Kidney (tissue), 14 donors: ENCODE measurements around the gene LTF. TPM values are rescaled to one million over a fixed set of nuclear protein-coding genes. Genes with fewer than 3 reads are reported as not detected.
A peak's percentile ranks its signal among the peaks of the same experiment; 100 is the strongest.

ENCODE experiments used
- DNase-seq, 5 donors: peaks; one replicate each; pipeline ENCODE4 v3.0.0-alpha.2; 2013 to 2020
- FAIRE-seq: peaks from 2 replicates; lab custom pipeline; 2012; peaks lifted over from hg19 to GRCh38; lab: Jason Lieb, UNC
- H3K27ac ChIP-seq, 2 donors: one replicate each; pipeline ENCODE4 v1.7.0; 2013; ENCODE audit warnings: low read depth in 2 of 2, low read length in 2 of 2, inconsistent platforms in 1 of 2
- H3K27me3 ChIP-seq: one replicate; pipeline ENCODE4 v1.7.1; 2013; ENCODE audit warnings: low read length, inconsistent platforms; ENCODE audit not compliant: control insufficient read depth, insufficient read depth
- H3K36me3 ChIP-seq, 3 donors: one replicate each; pipeline versions ENCODE4 v1.7.0 to v1.7.1; 2013; ENCODE audit warnings: low read length in 3 of 3, control low read depth in 1 of 3, inconsistent platforms in 1 of 3; ENCODE audit not compliant: insufficient read depth in 3 of 3, control insufficient read depth in 2 of 3
- H3K4me1 ChIP-seq, 3 donors: one replicate each; pipeline versions ENCODE4 v1.7.0 to v1.7.1; 2013; ENCODE audit warnings: low read length in 3 of 3, inconsistent platforms in 1 of 3, low read depth in 1 of 3; ENCODE audit not compliant: control insufficient read depth in 2 of 3, insufficient read depth in 2 of 3
- H3K4me3 ChIP-seq, 3 donors: one replicate each; pipeline versions ENCODE4 v1.7.0 to v1.8.1; 2013; ENCODE audit warnings: low read length in 3 of 3, control low read depth in 1 of 3, inconsistent platforms in 1 of 3
- H3K9ac ChIP-seq, 3 donors: one replicate each; pipeline versions ENCODE4 v1.7.0 to v1.7.1; 2013; ENCODE audit warnings: low read length in 3 of 3, control low read depth in 1 of 3, inconsistent platforms in 1 of 3
- H3K9me3 ChIP-seq, 3 donors: one replicate each; pipeline versions ENCODE4 v1.7.0 to v1.7.1; 2013; ENCODE audit warnings: low read length in 3 of 3, control low read depth in 1 of 3, inconsistent platforms in 1 of 3; ENCODE audit not compliant: control insufficient read depth in 2 of 3, insufficient read depth in 1 of 3
- intact Hi-C: fragments of 100-400 bp; cut with DNase I; formaldehyde crosslinking; loops from one replicate; pipeline ENCODE4 v1.11.1; 2022
- polyA plus RNA-seq: library from polyadenylated mRNA; stranded (reverse); fragments of 350-450 nt; fragmentation: Illumina TruSeq; extraction: RNeasy Lipid Tissue Mini Kit (QIAGEN cat#74804); gene quantifications from one replicate; pipeline ENCODE4 v1.2.3, GENCODE V29; 2014; ENCODE audit warnings: low read depth, low replicate concordance; ENCODE audit not compliant: insufficient read depth
- total RNA-seq: library from RNA; stranded (reverse); fragmentation: NEBNext Ultra II Directional; extraction: Animal tissue kit (Norgen Biotek cat#: 25700); gene quantifications from one replicate; pipeline ENCODE4 v1.2.1, GENCODE V29; 2021
- TF ChIP-seq, protein P1 (sequence below): IDR thresholded peaks from 3 replicates; pipeline ENCODE4 v1.5.1; 2012; ENCODE audit warnings: mild to moderate bottlenecking, moderate library complexity, borderline replicate concordance; ENCODE audit not compliant: insufficient read depth; ENCODE audit errors: extremely low read depth
- donor health status: control.
- donor health status: control.
- donor health status: control.
- donor health status: control.
- donor health status: control.
- donor health status: DM: yes; HTN: yes; CAD: no.
- donor health status: Normal renal cell carcinoma (clear cell type).

LTF gene
- total and polyA plus RNA-seq, 2 donors from 2014 or later: 34.7 to 1,823 TPM

DNA sequence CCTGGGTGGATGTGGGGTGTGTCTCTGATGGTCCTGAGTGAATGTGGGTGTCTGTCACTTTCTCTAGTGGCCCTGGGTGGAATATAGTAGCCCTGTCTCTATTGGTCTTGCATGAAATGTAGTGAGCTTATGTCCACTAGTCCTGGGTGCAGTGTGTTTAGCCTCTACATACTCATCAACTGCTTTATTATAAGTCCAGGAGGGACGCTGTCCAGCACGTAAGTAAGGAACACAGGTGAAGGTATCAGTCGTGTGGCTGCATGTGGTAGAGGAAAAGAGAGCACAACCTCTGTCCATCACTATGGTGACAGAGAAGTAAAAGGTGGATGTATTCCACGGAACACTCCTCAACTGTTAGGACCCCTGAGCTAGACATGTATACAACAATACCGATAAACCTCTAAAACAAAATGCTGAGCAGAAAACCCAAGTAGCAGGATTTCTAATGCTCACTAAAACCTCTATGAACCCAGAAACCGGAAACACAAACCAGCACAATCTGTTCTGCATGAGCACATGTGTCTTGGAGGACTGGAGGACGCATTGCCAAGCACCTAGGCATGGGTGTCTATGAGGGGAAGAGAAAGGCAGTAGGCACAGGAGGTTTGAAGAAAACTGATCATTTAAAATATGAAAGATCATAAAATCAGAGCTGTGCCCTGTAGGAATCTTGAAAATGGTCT is 11.0 kb downstream of the LTF start:
- H3K9ac ChIP-seq: no peak overlapping the region
- TF ChIP-seq, protein P1, sequence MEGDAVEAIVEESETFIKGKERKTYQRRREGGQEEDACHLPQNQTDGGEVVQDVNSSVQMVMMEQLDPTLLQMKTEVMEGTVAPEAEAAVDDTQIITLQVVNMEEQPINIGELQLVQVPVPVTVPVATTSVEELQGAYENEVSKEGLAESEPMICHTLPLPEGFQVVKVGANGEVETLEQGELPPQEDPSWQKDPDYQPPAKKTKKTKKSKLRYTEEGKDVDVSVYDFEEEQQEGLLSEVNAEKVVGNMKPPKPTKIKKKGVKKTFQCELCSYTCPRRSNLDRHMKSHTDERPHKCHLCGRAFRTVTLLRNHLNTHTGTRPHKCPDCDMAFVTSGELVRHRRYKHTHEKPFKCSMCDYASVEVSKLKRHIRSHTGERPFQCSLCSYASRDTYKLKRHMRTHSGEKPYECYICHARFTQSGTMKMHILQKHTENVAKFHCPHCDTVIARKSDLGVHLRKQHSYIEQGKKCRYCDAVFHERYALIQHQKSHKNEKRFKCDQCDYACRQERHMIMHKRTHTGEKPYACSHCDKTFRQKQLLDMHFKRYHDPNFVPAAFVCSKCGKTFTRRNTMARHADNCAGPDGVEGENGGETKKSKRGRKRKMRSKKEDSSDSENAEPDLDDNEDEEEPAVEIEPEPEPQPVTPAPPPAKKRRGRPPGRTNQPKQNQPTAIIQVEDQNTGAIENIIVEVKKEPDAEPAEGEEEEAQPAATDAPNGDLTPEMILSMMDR: no peak
- no peak for FAIRE-seq

DNA sequence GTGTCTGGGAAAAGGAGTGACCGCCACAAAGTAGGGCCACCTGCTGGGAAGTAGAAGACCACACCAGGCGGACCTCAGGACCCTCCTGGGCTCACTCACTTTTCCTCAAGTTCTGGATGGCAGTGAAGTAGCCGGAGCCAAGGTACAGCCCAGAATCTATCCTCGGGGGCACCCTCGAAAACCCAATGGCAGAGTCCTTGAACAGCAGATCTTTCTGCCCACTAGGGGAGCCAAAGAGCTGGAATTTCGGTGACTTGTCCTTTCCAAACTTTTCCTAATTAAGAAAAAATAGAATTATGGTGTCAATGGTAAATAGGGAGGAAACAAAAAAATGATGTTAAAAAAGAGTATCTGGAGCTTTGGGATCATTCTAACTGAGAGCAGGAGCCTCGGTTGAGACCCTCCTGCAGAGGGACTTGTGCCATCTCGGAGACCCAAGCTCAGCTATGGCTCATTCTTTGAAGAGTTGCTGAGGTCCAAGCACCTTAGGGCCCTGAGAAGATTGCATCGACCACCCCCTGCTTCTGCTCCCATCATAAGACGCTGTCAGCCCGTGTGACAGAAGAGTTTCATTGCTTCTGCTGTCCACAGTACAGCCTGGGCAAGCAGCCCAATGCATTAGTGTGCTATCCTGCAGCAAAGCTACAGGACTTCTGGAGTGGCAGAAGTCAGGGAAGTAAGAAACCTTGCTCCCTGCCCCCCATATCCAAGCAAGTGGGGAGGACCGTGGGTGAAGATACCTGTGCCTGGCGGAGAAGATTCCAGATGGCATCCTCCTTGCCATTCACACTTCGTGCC is 14.8 kb downstream of the LTF start:
- H3K4me3 ChIP-seq: no peak overlapping the region
- TF ChIP-seq, protein P1: peak; percentile 41
- H3K9me3 ChIP-seq: no peaks in the 10 kb centered on the region
- no peak for FAIRE-seq
- no peak overlapping the region for H3K27ac ChIP-seq
- H3K4me1 ChIP-seq: no peaks in the 10 kb centered on the region
- DNase-seq: no peak
- H3K36me3 ChIP-seq: no peaks in the 10 kb centered on the region
- intact Hi-C loops: no loop called here
- no peak overlapping the region for H3K9ac ChIP-seq
- H3K27me3 ChIP-seq: no peaks in the 10 kb centered on the region

More for the DNA sequence above, 11.0 kb downstream of the LTF start:
- H3K4me1 ChIP-seq: no peaks in the 10 kb centered on the region
- no peak overlapping the region for H3K27ac ChIP-seq
- no peaks in the 10 kb centered on the region for H3K27me3 ChIP-seq
- H3K4me3 ChIP-seq: no peak overlapping the region
- H3K36me3 ChIP-seq: no peaks in the 10 kb centered on the region
- no peak for DNase-seq
- intact Hi-C loops: no loop called here
- H3K9me3 ChIP-seq: no peaks in the 10 kb centered on the region

DNA sequence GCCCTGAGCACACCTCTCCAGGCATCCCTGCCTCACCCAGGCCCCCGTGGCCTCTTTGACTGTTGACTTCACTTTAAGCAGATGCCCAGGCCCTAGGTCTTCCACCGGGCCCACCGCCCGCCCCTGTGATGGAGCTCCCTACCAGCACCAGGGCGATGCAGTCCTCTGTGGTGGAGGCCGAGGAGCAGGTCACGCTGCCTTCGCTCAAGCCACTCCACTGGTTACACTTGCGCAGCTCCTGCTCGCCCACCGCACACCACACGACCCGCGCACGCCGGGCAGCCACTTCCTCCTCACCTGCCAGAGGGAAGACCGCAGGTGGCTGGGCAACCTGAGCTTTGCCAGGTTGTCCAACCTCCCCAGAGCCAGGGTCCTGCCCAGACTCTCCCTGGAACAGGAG is 16.0 kb downstream of the LTF start:
- FAIRE-seq (no peak), DNase-seq (no peak)
- TF ChIP-seq, protein P1: no peak
- Histone ChIP-seq H3K36me3 (no peaks in the 10 kb centered on the region), H3K9me3 (no peaks in the 10 kb centered on the region), H3K4me1 (no peaks in the 10 kb centered on the region), H3K4me3 (no peak overlapping the region), H3K27me3 (no peaks in the 10 kb centered on the region), H3K9ac (no peak overlapping the region), H3K27ac (no peak overlapping the region)
- intact Hi-C loops: no loop called here
